ENCODE measurements around the gene MGAT4B. TPM values are rescaled to one million over a fixed set of nuclear protein-coding genes. Genes with fewer than 3 reads are reported as not detected.
"Not testable (repeated sequence)": the region's sequence is repeated elsewhere in the genome, so short reads cannot be mapped to it uniquely, and the experiment has no call there.

The MGAT4B gene
- total RNA-seq: 71.7 TPM

- intact Hi-C loops (cut with DNase I): no loop called here
- ATAC-seq (peak; percentile 78), DNase-seq (ENCODE audit: low spot score) (peak; percentile 85)
Observed at GRCh38 chr5:179806250-179807048, at the start of gene MGAT4B. TSS of gene MGAT4B (minus strand) at chr5:179806866. CDS start at chr5:179806583, 283 bp downstream.

GRCh38 chr5:179854356-179854755, 47.7 kb upstream of the MGAT4B start:
- no peak for ATAC-seq
- no peak for DNase-seq (ENCODE audit: low spot score)
- intact Hi-C loops (cut with DNase I): no loop called here

- intact Hi-C loops (cut with DNase I): no loop called here
- ATAC-seq (no peak), DNase-seq (ENCODE audit: low spot score) (no peak)
Observed at GRCh38 chr5:179852993-179853547, 46.4 kb upstream of the MGAT4B start.

GRCh38 chr5:179841621-179842020, 35.0 kb upstream of the MGAT4B start:
- intact Hi-C loops (cut with DNase I): no loop called here

GRCh38 chr5:179840766-179841165, 34.1 kb upstream of the MGAT4B start:
- ATAC-seq (no peak), DNase-seq (ENCODE audit: low spot score) (peak; percentile 57)
- intact Hi-C loops (cut with DNase I): no loop called here

More at GRCh38 chr5:179841621-179842020, 35.0 kb upstream of the MGAT4B start:
- no peak for ATAC-seq
- DNase-seq (ENCODE audit: low spot score): peak; percentile 55

- intact Hi-C loops (cut with DNase I): no loop called here
- DNase-seq (ENCODE audit: low spot score): no peak
- ATAC-seq: no peak
Observed at GRCh38 chr5:179840321-179840720, 33.7 kb upstream of the MGAT4B start.

GRCh38 chr5:179839328-179840256, 32.9 kb upstream of the MGAT4B start:
- DNase-seq (ENCODE audit: low spot score) (no peak), ATAC-seq (no peak)
- intact Hi-C loops (cut with DNase I): no loop called here

- ATAC-seq (peak; percentile 21), DNase-seq (ENCODE audit: low spot score) (no peak)
- intact Hi-C loops (cut with DNase I): no loop called here
Observed at GRCh38 chr5:179837076-179838011, 30.7 kb upstream of the MGAT4B start.

- DNase-seq (ENCODE audit: low spot score) (no peak), ATAC-seq (peak; percentile 63)
- intact Hi-C loops (cut with DNase I): no loop called here
Observed at GRCh38 chr5:179836225-179837019, 29.8 kb upstream of the MGAT4B start.

GRCh38 chr5:179834871-179835270, 28.2 kb upstream of the MGAT4B start:
- intact Hi-C loops (cut with DNase I); DNase-seq (ENCODE audit: low spot score); ATAC-seq: not testable (repeated sequence)

- ATAC-seq (no peak), DNase-seq (ENCODE audit: low spot score) (no peak)
- intact Hi-C loops (cut with DNase I): no loop called here
Observed at GRCh38 chr5:179834120-179834519, 27.5 kb upstream of the MGAT4B start.

- ATAC-seq: no peak
- intact Hi-C loops (cut with DNase I): no loop called here
- DNase-seq (ENCODE audit: low spot score): no peak
Observed at GRCh38 chr5:179833709-179834070, 27.0 kb upstream of the MGAT4B start.

- ATAC-seq: no peak
- intact Hi-C loops (cut with DNase I): no loop called here
- no peak for DNase-seq (ENCODE audit: low spot score)
Observed at GRCh38 chr5:179833056-179833708, 26.5 kb upstream of the MGAT4B start.

- intact Hi-C loops (cut with DNase I): no loop called here
- DNase-seq (ENCODE audit: low spot score) (no peak), ATAC-seq (no peak)
Observed at GRCh38 chr5:179832039-179832745, 25.5 kb upstream of the MGAT4B start.

- intact Hi-C loops (cut with DNase I): no loop called here
Observed at GRCh38 chr5:179830818-179831468, 24.3 kb upstream of the MGAT4B start.

GRCh38 chr5:179829732-179830435, 23.2 kb upstream of the MGAT4B start:
- DNase-seq (ENCODE audit: low spot score) (no peak), ATAC-seq (no peak)
- intact Hi-C loops (cut with DNase I): no loop called here

More at GRCh38 chr5:179830818-179831468, 24.3 kb upstream of the MGAT4B start:
- no peak for DNase-seq (ENCODE audit: low spot score)
- no peak for ATAC-seq
